ENCODE data around the gene TTC34. TPM values are rescaled to one million over a fixed set of nuclear protein-coding genes. Genes with fewer than 3 reads are reported as not detected.
"Not testable (repeated sequence)": the region's sequence is repeated elsewhere in the genome, so short reads cannot be mapped to it uniquely, and the experiment has no call there.

Gene TTC34
- polyA plus RNA-seq, 1 donor (not counting 4 experiments of a cell fraction or from before 2014, with no cell fraction given): 0.04 TPM

GRCh38 chr1:2671656-2672055 is 129.8 kb downstream of the TTC34 start:
- H3K9me1 ChIP-seq (ENCODE audit: control insufficient read depth, extremely low read depth, insufficient read depth, low read length); H3K9me3 ChIP-seq (ENCODE audit: control insufficient read depth, low read depth, low read length); H3K9ac ChIP-seq (ENCODE audit: control insufficient read depth, extremely low read depth, insufficient read depth, low read length); H4K20me1 ChIP-seq (ENCODE audit: control insufficient read depth, extremely low read depth, insufficient read depth, low read length); H3K27ac ChIP-seq (ENCODE audit: control insufficient read depth, insufficient read depth, low read length); H3K4me1 ChIP-seq (ENCODE audit: control insufficient read depth, extremely low read depth, insufficient read depth, low read length); H3K79me2 ChIP-seq (ENCODE audit: control insufficient read depth, insufficient read depth, low read length); H3K36me3 ChIP-seq (ENCODE audit: control insufficient read depth in 2 of 2, extremely low read depth in 1 of 2, insufficient read depth in 2 of 2, low read length in 2 of 2); FAIRE-seq; H3K4me2 ChIP-seq (ENCODE audit: control insufficient read depth, extremely low read depth, insufficient read depth, low read depth, low read length); H2AFZ ChIP-seq (ENCODE audit: control insufficient read depth, low read length); H3K4me3 ChIP-seq (ENCODE audit: control insufficient read depth in 2 of 3, extremely low read depth in 1 of 3, insufficient read depth in 2 of 3, low read depth in 1 of 3, low read length in 3 of 3); DNase-seq (ENCODE audit: low read depth, low spot score); dilution Hi-C loops (cut with MboI; ENCODE audit: extremely low pct_ligation_motif_present, low sequenced_read_pairs); H3K27me3 ChIP-seq (ENCODE audit: control insufficient read depth, extremely low read depth, insufficient read depth, low read length): not testable (repeated sequence)

- FAIRE-seq; H3K79me2 ChIP-seq (ENCODE audit: control insufficient read depth, insufficient read depth, low read length); H3K27me3 ChIP-seq (ENCODE audit: control insufficient read depth, extremely low read depth, insufficient read depth, low read length); H3K27ac ChIP-seq (ENCODE audit: control insufficient read depth, insufficient read depth, low read length); H4K20me1 ChIP-seq (ENCODE audit: control insufficient read depth, extremely low read depth, insufficient read depth, low read length); H3K4me2 ChIP-seq (ENCODE audit: control insufficient read depth, extremely low read depth, insufficient read depth, low read depth, low read length); H3K9me1 ChIP-seq (ENCODE audit: control insufficient read depth, extremely low read depth, insufficient read depth, low read length); dilution Hi-C loops (cut with MboI; ENCODE audit: extremely low pct_ligation_motif_present, low sequenced_read_pairs); H2AFZ ChIP-seq (ENCODE audit: control insufficient read depth, low read length); H3K4me1 ChIP-seq (ENCODE audit: control insufficient read depth, extremely low read depth, insufficient read depth, low read length); H3K9ac ChIP-seq (ENCODE audit: control insufficient read depth, extremely low read depth, insufficient read depth, low read length); H3K36me3 ChIP-seq (ENCODE audit: control insufficient read depth in 2 of 2, extremely low read depth in 1 of 2, insufficient read depth in 2 of 2, low read length in 2 of 2); H3K9me3 ChIP-seq (ENCODE audit: control insufficient read depth, low read depth, low read length); DNase-seq (ENCODE audit: low read depth, low spot score); H3K4me3 ChIP-seq (ENCODE audit: control insufficient read depth in 2 of 3, extremely low read depth in 1 of 3, insufficient read depth in 2 of 3, low read depth in 1 of 3, low read length in 3 of 3): not testable (repeated sequence)
Observed at GRCh38 chr1:2659806-2660205, 141.7 kb downstream of the TTC34 start.

GRCh38 chr1:2657909-2658308 is 143.6 kb downstream of the TTC34 start:
- H4K20me1 ChIP-seq (ENCODE audit: control insufficient read depth, extremely low read depth, insufficient read depth, low read length); H3K79me2 ChIP-seq (ENCODE audit: control insufficient read depth, insufficient read depth, low read length); DNase-seq (ENCODE audit: low read depth, low spot score); H3K4me3 ChIP-seq (ENCODE audit: control insufficient read depth in 2 of 3, extremely low read depth in 1 of 3, insufficient read depth in 2 of 3, low read depth in 1 of 3, low read length in 3 of 3); H3K9ac ChIP-seq (ENCODE audit: control insufficient read depth, extremely low read depth, insufficient read depth, low read length); H3K27me3 ChIP-seq (ENCODE audit: control insufficient read depth, extremely low read depth, insufficient read depth, low read length); dilution Hi-C loops (cut with MboI; ENCODE audit: extremely low pct_ligation_motif_present, low sequenced_read_pairs); H3K27ac ChIP-seq (ENCODE audit: control insufficient read depth, insufficient read depth, low read length); H3K36me3 ChIP-seq (ENCODE audit: control insufficient read depth in 2 of 2, extremely low read depth in 1 of 2, insufficient read depth in 2 of 2, low read length in 2 of 2); H3K9me1 ChIP-seq (ENCODE audit: control insufficient read depth, extremely low read depth, insufficient read depth, low read length); H3K4me2 ChIP-seq (ENCODE audit: control insufficient read depth, extremely low read depth, insufficient read depth, low read depth, low read length); H2AFZ ChIP-seq (ENCODE audit: control insufficient read depth, low read length); H3K4me1 ChIP-seq (ENCODE audit: control insufficient read depth, extremely low read depth, insufficient read depth, low read length); FAIRE-seq: not testable (repeated sequence)
- H3K9me3 ChIP-seq (ENCODE audit: control insufficient read depth, low read depth, low read length): peaks cover 22% of the 10 kb centered on the region

GRCh38 chr1:2657124-2657523 is 144.4 kb downstream of the TTC34 start:
- H3K36me3 ChIP-seq (ENCODE audit: control insufficient read depth in 2 of 2, extremely low read depth in 1 of 2, insufficient read depth in 2 of 2, low read length in 2 of 2); H3K9me1 ChIP-seq (ENCODE audit: control insufficient read depth, extremely low read depth, insufficient read depth, low read length); H4K20me1 ChIP-seq (ENCODE audit: control insufficient read depth, extremely low read depth, insufficient read depth, low read length); H3K27me3 ChIP-seq (ENCODE audit: control insufficient read depth, extremely low read depth, insufficient read depth, low read length); H2AFZ ChIP-seq (ENCODE audit: control insufficient read depth, low read length); H3K4me2 ChIP-seq (ENCODE audit: control insufficient read depth, extremely low read depth, insufficient read depth, low read depth, low read length); H3K4me1 ChIP-seq (ENCODE audit: control insufficient read depth, extremely low read depth, insufficient read depth, low read length); H3K27ac ChIP-seq (ENCODE audit: control insufficient read depth, insufficient read depth, low read length); H3K4me3 ChIP-seq (ENCODE audit: control insufficient read depth in 2 of 3, extremely low read depth in 1 of 3, insufficient read depth in 2 of 3, low read depth in 1 of 3, low read length in 3 of 3); H3K9ac ChIP-seq (ENCODE audit: control insufficient read depth, extremely low read depth, insufficient read depth, low read length); dilution Hi-C loops (cut with MboI; ENCODE audit: extremely low pct_ligation_motif_present, low sequenced_read_pairs); FAIRE-seq; DNase-seq (ENCODE audit: low read depth, low spot score); H3K79me2 ChIP-seq (ENCODE audit: control insufficient read depth, insufficient read depth, low read length): not testable (repeated sequence)
- H3K9me3 ChIP-seq (ENCODE audit: control insufficient read depth, low read depth, low read length): peaks cover 24% of the 10 kb centered on the region

GRCh38 chr1:2655598-2656434 is 145.7 kb downstream of the TTC34 start:
- Histone ChIP-seq H3K27me3 (ENCODE audit: control insufficient read depth, extremely low read depth, insufficient read depth, low read length) (peaks cover 16% of the 10 kb centered on the region), H3K9me3 (ENCODE audit: control insufficient read depth, low read depth, low read length) (peaks cover 26% of the 10 kb centered on the region)
- H3K4me3 ChIP-seq (ENCODE audit: control insufficient read depth in 2 of 3, extremely low read depth in 1 of 3, insufficient read depth in 2 of 3, low read depth in 1 of 3, low read length in 3 of 3); H3K4me2 ChIP-seq (ENCODE audit: control insufficient read depth, extremely low read depth, insufficient read depth, low read depth, low read length); H2AFZ ChIP-seq (ENCODE audit: control insufficient read depth, low read length); H4K20me1 ChIP-seq (ENCODE audit: control insufficient read depth, extremely low read depth, insufficient read depth, low read length); H3K9me1 ChIP-seq (ENCODE audit: control insufficient read depth, extremely low read depth, insufficient read depth, low read length); H3K27ac ChIP-seq (ENCODE audit: control insufficient read depth, insufficient read depth, low read length); H3K79me2 ChIP-seq (ENCODE audit: control insufficient read depth, insufficient read depth, low read length); dilution Hi-C loops (cut with MboI; ENCODE audit: extremely low pct_ligation_motif_present, low sequenced_read_pairs); H3K36me3 ChIP-seq (ENCODE audit: control insufficient read depth in 2 of 2, extremely low read depth in 1 of 2, insufficient read depth in 2 of 2, low read length in 2 of 2); H3K9ac ChIP-seq (ENCODE audit: control insufficient read depth, extremely low read depth, insufficient read depth, low read length); H3K4me1 ChIP-seq (ENCODE audit: control insufficient read depth, extremely low read depth, insufficient read depth, low read length); DNase-seq (ENCODE audit: low read depth, low spot score); FAIRE-seq: not testable (repeated sequence)
